Neural cell (in vitro differentiated cells): ENCODE data around the gene ACP6.

ENCODE experiments used
- CTCF ChIP-seq: fragments of 450-650 bp; IDR thresholded peaks from 2 replicates; pipeline ENCODE4 v1.5.1; 2014; ENCODE audit warnings: antibody characterized with exemption, mild to moderate bottlenecking, moderate library complexity; ENCODE audit not compliant: poor library complexity, severe bottlenecking
- EP300 ChIP-seq: fragments of 450-650 bp; conservative IDR thresholded peaks from 2 replicates; pipeline ENCODE4 v1.6.1; 2014; ENCODE audit warnings: antibody characterized with exemption, mild to moderate bottlenecking, moderate library complexity; ENCODE audit not compliant: poor library complexity, severe bottlenecking
- EZH2 ChIP-seq: fragments of 200-600, 300-800 bp; shearing (Covaris generic), sonication (generic); IDR thresholded peaks from 2 replicates; pipeline ENCODE4 v1.6.1; 2014; ENCODE audit warnings: antibody characterized with exemption, low read length, borderline replicate concordance, mild to moderate bottlenecking; ENCODE audit not compliant: insufficient read depth, poor library complexity, severe bottlenecking
- MXI1 ChIP-seq: fragments of 450-650 bp; conservative IDR thresholded peaks from 2 replicates; pipeline ENCODE4 v1.6.1; 2014; ENCODE audit warnings: antibody characterized with exemption, mild to moderate bottlenecking; ENCODE audit not compliant: poor library complexity, severe bottlenecking
- POLR2AphosphoS5 ChIP-seq: IDR thresholded peaks from 2 replicates; pipeline ENCODE4 v1.6.1; 2012
- RAD21 ChIP-seq: fragments of 450-650 bp; conservative IDR thresholded peaks from 2 replicates; pipeline ENCODE4 v1.6.1; 2014; ENCODE audit warnings: antibody characterized with exemption, mild to moderate bottlenecking, moderate library complexity
- REST ChIP-seq: IDR thresholded peaks from 2 replicates; pipeline ENCODE4 v1.6.1; 2012; ENCODE audit warnings: borderline replicate concordance
- SMC3 ChIP-seq: fragments of 450-650 bp; conservative IDR thresholded peaks from 2 replicates; pipeline ENCODE4 v1.6.1; 2014; ENCODE audit warnings: antibody characterized with exemption, mild to moderate bottlenecking, moderate library complexity; ENCODE audit not compliant: poor library complexity
- TAF1 ChIP-seq: IDR thresholded peaks from 2 replicates; pipeline ENCODE4 v1.6.1; 2012; ENCODE audit warnings: low read depth

GRCh38 chr1:147717706-147718097, 47.4 kb upstream of the ACP6 start:
- no peak for TF ChIP-seq CTCF
- TF ChIP-seq EZH2 = no peak
- TF ChIP-seq POLR2AphosphoS5 = no peak
- TF ChIP-seq EP300 = no peak
- TF ChIP-seq REST = no peak
- TF ChIP-seq SMC3 = no peak
- no peak for TF ChIP-seq RAD21
- TF ChIP-seq TAF1 = no peak
- TF ChIP-seq MXI1 = no peak
